UCSD-AML1 (cell line): ENCODE results near the gene AHDC1.
"Not testable (repeated sequence)": the region's sequence is repeated elsewhere in the genome, so short reads cannot be mapped to it uniquely, and the experiment has no call there.

Experiments used
- DNase-seq: peaks from one replicate; lab custom pipeline; 2025; ENCODE audit not compliant: unreplicated experiment; lab: John Stamatoyannopoulos, UW

The AHDC1 gene

GRCh38 chr1:27603681-27604578 is at the start of gene AHDC1:
Gene AHDC1 (minus strand): TSS chr1:27604144. CDS start chr1:27552115, 52,029 bp downstream.
- peak; percentile 88 for DNase-seq

GRCh38 chr1:27652111-27652864 is 48.3 kb upstream of the AHDC1 start:
- no peak for DNase-seq

GRCh38 chr1:27650539-27651175 is 46.7 kb upstream of the AHDC1 start:
- DNase-seq = peak; percentile 49

- DNase-seq = no peak
Measured at GRCh38 chr1:27650171-27650538, 46.2 kb upstream of the AHDC1 start.

GRCh38 chr1:27649306-27649635 is 45.3 kb upstream of the AHDC1 start:
- DNase-seq = no peak

- DNase-seq = no peak
Measured at GRCh38 chr1:27648602-27649305, 44.8 kb upstream of the AHDC1 start.

GRCh38 chr1:27647328-27647727 is 43.4 kb upstream of the AHDC1 start:
- no peak for DNase-seq

GRCh38 chr1:27646676-27647075 is 42.7 kb upstream of the AHDC1 start:
- DNase-seq = no peak

GRCh38 chr1:27645071-27645415 is 41.1 kb upstream of the AHDC1 start:
- DNase-seq = no peak

GRCh38 chr1:27644369-27645070 is 40.6 kb upstream of the AHDC1 start:
- DNase-seq = no peak

GRCh38 chr1:27643600-27644368 is 39.8 kb upstream of the AHDC1 start:
- peak; percentile 65 for DNase-seq

- DNase-seq = not testable (repeated sequence)
Measured at GRCh38 chr1:27640514-27640913, 36.6 kb upstream of the AHDC1 start.

GRCh38 chr1:27638805-27639204 is 34.9 kb upstream of the AHDC1 start:
- DNase-seq = no peak

GRCh38 chr1:27638047-27638734 is 34.2 kb upstream of the AHDC1 start:
- no peak for DNase-seq

- no peak for DNase-seq
Measured at GRCh38 chr1:27635396-27636142, 31.6 kb upstream of the AHDC1 start.

- peak; percentile 45 for DNase-seq
Measured at GRCh38 chr1:27634985-27635367, 31.0 kb upstream of the AHDC1 start, which contains the start of gene FGR. Gene FGR (minus strand): TSS chr1:27635185. CDS start chr1:27623916, 11,269 bp downstream.

- peak; percentile 86 for DNase-seq
Measured at GRCh38 chr1:27634177-27634984, 30.4 kb upstream of the AHDC1 start.
